ENCODE data around the gene AACS.
"Not testable (repeated sequence)": the region's sequence is repeated elsewhere in the genome, so short reads cannot be mapped to it uniquely, and the experiment has no call there.

AACS gene

DNA sequence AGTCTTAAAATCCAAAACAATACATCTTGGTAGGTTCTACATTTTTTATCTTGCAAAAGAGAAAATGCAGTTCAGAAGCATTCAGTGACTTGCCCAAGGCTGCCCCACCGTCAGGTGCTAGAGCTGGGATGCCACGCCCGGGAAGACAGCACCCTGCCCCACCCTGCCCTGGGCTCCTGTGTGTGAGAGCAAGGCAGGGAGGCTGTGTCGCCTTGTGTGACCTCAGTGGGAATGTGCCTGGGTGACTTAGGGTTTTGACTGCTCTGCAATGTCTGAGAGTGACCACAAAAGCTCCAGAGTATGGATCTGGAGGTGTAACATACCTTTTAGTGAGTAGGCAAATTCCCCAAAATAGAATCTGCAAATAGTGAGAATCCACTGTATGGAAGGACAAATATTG, 60.0 kb downstream of the AACS start:
- DNase-seq = no peak

DNA sequence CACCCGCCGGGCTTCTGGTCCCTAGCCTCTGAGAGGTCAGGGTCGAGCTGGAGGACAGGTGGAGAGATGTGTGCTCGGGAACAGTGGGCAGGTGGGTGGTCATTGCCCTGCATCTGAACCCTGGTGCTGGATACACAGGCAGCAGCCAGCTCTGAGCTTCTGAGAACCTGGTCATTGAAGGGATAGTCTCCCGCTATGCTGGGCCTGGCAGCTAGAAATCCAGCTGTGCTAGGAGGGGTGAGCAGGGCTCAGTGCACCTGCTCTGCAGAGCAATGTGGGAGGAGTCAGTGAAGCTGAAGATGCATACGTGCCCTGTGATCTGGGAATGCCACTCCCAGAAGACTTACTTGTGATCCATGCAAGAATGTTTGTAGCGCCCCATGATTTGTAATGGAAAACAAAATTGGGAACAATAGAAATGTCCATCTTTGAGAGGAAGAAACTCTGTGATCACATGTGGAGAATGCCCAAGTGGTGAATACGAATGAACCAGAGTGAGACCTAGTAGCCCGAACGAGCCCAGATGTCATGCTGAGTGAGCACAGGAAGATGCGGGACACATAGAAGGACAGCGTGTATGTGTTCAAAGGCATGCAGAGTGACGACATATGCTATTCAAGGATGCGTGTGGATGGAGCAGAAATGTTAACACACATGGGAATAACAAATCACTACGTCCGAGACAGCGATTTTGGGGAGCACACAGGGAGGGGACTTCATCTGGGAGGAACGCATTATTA, 63.4 kb downstream of the AACS start:
- DNase-seq = no peak

DNA sequence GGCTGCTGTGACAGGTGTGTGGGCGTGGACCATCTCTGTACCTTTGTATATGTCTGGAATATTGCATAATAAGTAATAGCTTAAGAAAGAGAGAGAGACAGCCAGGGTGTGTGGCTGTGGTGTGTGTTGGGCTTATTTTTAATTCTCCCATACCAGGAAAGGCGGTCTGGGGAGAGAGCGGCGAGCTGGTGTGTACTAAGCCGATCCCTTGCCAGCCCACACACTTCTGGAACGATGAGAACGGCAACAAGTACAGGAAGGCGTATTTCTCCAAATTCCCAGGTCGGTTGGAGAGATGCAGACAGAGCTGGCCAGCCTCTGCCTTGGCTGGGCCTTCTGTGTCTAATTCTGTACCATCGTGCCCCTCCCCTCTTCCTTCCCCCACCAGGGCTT, 63.9 kb downstream of the AACS start:
- no peak for DNase-seq

GRCh38 chr12:125129591-125130255, 64.5 kb downstream of the AACS start:
- no peak for DNase-seq

DNA sequence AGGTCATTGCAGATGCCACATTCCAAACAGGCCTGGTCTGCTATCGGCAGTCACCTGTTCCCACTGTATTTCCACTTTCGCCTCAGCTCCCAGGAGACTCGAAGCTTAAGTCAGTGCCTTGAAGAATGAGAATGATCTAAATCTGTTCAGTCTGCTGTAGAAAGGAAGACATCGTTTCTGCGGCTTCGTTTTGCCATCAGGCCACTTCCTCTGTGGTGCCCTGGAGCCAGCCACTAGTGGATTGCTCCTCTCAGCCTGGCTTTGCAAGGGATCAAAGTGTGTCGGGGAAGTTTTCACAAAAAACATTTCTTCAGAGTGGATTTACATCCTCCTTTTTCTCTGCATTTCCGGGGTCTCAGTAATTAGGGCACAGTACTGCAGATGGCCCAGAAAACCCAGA, 66.7 kb downstream of the AACS start:
- DNase-seq = no peak

DNA sequence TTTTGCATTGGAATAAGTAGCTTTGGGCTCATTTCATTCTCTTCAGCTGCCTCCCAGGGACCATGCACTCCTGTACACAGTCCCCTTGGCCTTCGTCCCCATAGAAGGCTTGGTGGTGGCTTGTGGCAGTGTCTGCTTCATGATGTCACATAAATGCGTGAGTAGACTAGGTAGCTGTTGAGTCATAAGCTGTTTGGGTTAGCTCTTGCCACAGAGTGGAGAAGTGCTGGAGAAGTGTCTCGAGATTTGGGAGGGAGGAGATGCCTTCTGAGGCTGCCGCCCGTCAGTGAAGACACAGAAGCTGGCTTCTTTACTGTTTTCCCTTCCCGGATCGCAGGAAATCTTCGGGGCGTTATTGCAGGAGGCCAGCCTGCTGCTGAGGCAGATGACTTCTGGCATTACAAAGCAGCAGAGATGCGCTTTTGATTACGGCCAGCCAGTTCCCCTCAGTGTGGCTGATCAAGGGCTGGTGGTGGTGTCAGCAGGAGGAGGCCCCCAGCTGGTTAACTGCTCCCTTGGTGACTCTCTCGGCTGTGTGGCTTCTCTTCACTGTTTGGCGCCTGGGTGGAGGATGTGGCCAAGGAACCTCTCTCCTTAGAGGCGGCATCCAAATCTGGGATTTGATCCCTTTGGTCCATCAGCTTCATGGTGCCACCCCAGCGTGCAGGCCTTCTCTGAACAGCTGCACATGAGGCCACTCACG, 67.6 kb downstream of the AACS start:
- no peak for DNase-seq

- DNase-seq = no peak
Observed at GRCh38 chr12:125133616-125134015, 68.4 kb downstream of the AACS start.

DNA sequence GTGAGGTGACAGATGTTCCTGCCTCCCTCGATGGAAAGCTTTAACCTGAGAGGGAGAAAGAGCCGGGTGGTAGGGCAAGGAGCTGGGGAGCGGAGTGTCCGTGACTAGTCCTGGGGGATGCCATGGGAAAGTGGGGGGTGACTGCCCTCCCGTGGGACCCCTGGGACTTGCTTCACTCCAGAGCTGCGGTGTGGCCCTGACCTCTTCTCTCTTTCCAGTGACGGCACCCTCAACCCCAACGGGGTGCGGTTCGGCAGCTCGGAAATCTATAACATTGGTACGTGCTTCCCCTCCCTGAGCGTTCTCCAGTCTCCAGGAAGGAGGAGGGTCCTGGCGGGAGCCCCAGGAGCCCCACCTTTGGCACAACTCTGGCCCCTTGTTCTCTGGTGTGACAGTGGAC, 69.3 kb downstream of the AACS start:
- DNase-seq = no peak

GRCh38 chr12:125135906-125136305, 70.7 kb downstream of the AACS start:
- no peak for DNase-seq

DNA sequence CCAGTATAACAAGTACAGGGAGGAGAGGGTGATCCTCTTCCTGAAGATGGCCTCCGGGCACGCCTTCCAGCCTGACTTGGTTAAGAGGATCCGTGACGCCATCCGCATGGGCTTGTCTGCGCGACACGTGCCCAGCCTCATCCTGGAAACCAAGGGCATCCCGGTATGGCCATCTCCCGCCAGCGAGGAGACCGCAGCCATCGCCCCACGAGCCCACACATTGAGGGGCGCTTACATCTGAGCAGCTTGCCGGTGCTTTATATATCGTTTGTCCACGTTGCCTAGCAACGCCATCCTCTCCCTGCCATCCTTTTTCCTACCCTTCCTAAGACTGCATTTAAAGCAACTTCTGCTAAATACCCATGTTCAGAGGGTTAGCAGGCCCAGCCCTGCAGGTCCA, 71.5 kb downstream of the AACS start:
- no peak for DNase-seq

- DNase-seq = no peak
Observed at GRCh38 chr12:125137766-125138344, 72.6 kb downstream of the AACS start.

GRCh38 chr12:125140279-125141209, 75.3 kb downstream of the AACS start:
- DNase-seq = peak; percentile 74

- DNase-seq = not testable (repeated sequence)
Observed at GRCh38 chr12:125141210-125141573, 76.0 kb downstream of the AACS start.

GRCh38 chr12:125142601-125143000, 77.4 kb downstream of the AACS start:
- DNase-seq = peak; percentile 39

GRCh38 chr12:125143491-125143890, 78.3 kb downstream of the AACS start:
- DNase-seq = peak; percentile 50

- DNase-seq = no peak
Observed at GRCh38 chr12:125145196-125145595, 80.0 kb downstream of the AACS start.

DNA sequence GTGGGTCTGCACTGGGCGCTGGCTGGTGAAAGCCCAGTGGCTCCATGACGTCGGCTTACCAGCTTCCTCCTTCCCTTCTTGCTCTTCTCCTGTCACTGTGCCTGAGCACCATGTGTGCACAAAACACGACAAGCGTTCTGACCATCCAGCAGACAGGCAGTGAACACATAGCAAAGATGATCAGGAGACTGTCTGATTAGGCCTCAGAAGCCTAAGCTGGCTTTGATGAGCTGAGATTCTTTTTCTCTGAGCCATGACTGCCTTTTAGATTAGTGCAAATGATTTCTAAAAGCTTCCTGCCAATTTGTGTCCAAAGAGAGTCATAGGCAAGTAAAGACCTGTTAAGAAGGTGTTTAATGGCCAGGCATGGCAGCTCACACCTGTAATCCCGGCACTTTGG, 83.1 kb downstream of the AACS start:
- DNase-seq = no peak

- DNase-seq = no peak
Observed at GRCh38 chr12:125149160-125150108, 84.2 kb downstream of the AACS start.

DNA sequence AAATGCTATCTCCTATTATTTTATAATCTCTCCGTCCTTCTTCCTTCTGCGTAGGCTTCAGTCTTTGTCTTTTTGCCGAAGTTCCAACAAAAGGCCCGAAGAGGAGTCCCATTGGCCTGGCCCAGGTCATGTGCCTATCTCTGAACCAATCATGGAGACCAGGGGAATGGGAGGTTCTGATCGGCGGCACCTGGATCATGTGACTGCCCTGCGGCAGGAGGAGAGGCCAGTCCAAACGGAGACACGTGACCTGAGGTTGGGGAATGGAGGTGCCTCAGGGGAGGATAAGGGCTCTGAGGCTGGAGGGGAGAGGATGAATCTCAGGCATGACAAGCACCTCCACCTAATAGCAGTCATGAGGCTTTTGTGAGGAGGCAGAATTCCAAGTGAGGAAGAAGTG, 86.0 kb downstream of the AACS start:
- no peak for DNase-seq

DNA sequence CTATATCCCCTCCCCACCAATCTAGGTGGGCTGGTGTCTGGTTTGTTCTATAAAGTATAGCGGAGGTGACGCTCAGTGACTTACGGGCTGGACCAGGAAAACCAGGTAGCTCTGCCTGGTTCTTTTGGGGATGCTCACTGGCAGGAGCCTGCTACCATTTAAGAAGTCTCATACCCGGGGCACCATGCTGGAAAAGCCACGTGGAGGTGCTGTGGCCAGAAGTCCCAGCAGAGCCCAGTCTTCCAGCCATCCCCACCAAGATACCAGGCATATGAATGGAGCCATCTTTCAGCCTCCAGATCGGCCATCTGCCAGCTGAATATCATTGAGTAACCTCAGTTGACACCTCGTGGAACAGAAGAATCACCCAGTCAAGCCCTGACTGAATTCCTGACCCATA, 87.2 kb downstream of the AACS start:
- DNase-seq = no peak

- no peak for DNase-seq
Observed at GRCh38 chr12:125155366-125155765, 90.1 kb downstream of the AACS start.

DNA sequence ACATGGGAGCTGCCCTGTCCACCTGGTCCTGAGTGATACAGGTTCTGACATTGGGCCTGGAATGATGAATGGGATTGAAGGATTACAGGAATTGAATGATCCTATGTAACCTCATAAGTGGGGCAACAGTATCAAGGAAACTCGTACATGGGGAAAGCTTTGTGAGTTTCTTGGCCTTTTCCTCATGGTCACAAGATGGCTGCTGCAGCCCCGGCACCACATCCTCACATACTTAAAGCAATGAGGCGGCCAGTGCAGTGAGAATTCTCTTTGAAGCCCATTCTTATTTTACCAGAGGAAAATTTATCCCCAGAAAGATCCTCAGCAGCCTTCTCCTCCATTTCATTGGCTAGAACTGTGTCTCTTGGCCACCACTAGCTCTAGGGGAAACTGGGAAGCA, 91.9 kb downstream of the AACS start:
- DNase-seq = no peak
